Fibroblast of the aortic adventitia (primary cell): Measurements from ENCODE around the gene SLC2A5. TPM values are rescaled to one million over a fixed set of nuclear protein-coding genes. Genes with fewer than 3 reads are reported as not detected.

Experiments used
- DNase-seq: peaks from one replicate; pipeline ENCODE4 v3.0.0-alpha.2; 2010; ENCODE audit warnings: low read depth
- H3K4me3 ChIP-seq: 2 replicates; pipeline ENCODE4 v1.5.1; 2011; ENCODE audit warnings: low read depth, mild to moderate bottlenecking, control low read depth, low read length, moderate library complexity
- CTCF ChIP-seq: IDR thresholded peaks from 2 replicates; pipeline ENCODE4 v1.5.1; 2011; ENCODE audit warnings: mild to moderate bottlenecking, low read length, control low read depth, inconsistent platforms; ENCODE audit not compliant: insufficient read depth
- total RNA-seq: library from RNA; depleted of rRNA; stranded (reverse); fragments of >200 nt; gene quantifications from 2 replicates; pipeline ENCODE4 v1.2.3, GENCODE V29; 2012; ENCODE audit warnings: low replicate concordance

The SLC2A5 gene, protein sequence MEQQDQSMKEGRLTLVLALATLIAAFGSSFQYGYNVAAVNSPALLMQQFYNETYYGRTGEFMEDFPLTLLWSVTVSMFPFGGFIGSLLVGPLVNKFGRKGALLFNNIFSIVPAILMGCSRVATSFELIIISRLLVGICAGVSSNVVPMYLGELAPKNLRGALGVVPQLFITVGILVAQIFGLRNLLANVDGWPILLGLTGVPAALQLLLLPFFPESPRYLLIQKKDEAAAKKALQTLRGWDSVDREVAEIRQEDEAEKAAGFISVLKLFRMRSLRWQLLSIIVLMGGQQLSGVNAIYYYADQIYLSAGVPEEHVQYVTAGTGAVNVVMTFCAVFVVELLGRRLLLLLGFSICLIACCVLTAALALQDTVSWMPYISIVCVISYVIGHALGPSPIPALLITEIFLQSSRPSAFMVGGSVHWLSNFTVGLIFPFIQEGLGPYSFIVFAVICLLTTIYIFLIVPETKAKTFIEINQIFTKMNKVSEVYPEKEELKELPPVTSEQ
- 0.90 and 1.1 TPM in 2 replicates for total RNA-seq

GRCh38 chr1:9069326-9070100 is at the start of gene SLC2A5:
Gene SLC2A5, minus strand, starts transcription at chr1:9069635. Its CDS starts 99 bp downstream, at chr1:9069536.
- peak within 1 kb of the TSS; percentile 23 for H3K4me3 ChIP-seq
- no peak for TF ChIP-seq CTCF
- DNase-seq, result peak; percentile 61

- TF ChIP-seq CTCF, result no peak
- no peak for DNase-seq
- H3K4me3 ChIP-seq, result no peak overlapping the region
Measured at GRCh38 chr1:9118186-9118585, 48.8 kb upstream of the SLC2A5 start.

DNA sequence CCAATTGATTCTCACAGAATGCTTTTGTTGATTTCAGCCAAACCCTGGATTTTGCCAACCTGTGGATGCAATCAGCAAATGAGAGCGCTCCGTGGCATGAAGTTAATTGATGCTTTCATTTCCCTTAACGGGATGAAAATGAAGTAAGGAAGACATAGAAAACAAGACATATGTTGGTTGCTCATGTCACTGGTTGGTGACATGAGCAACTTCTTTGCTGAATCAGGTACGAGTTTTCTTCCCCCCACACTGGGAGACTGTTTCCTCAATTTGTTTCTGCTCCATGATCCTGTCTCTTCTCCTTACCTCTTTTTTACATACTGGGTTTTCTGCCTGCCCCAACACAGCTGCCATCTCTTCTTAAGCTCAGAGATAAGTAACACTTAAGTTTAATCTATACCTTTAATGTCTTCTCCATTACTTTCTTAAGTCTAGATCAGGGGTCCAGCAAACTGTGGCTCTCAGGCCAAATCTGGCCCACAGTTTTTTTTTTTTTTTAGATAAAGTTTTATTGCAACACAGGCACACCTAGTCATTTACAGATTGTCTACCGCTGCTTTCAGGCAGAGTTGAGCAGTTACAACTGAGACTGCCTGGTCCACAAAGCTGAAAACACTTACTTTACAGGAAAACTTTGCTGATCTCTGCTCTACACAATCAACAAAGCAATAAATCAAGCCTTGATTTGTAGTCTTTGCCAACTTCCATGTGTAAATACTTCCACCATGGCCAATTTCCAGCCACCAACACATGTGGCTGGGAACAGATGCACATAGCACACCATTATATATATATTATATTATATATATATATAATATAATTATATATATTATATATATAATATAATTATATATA is 46.1 kb upstream of the SLC2A5 start:
- TF ChIP-seq CTCF, result no peak
- H3K4me3 ChIP-seq, result no peak overlapping the region
- DNase-seq, result peak; percentile 48

GRCh38 chr1:9112961-9113880 is 43.8 kb upstream of the SLC2A5 start:
- DNase-seq, result no peak
- no peak overlapping the region for H3K4me3 ChIP-seq
- TF ChIP-seq CTCF, result no peak

- DNase-seq, result no peak
- H3K4me3 ChIP-seq, result no peak overlapping the region
- no peak for TF ChIP-seq CTCF
Measured at GRCh38 chr1:9111957-9112356, 42.5 kb upstream of the SLC2A5 start.
